ENCODE measurements around the gene ASAP3. TPM values are rescaled to one million over a fixed set of nuclear protein-coding genes. Genes with fewer than 3 reads are reported as not detected.

Gene ASAP3
- total RNA-seq, 1 experiment from 2014 or later, result 71.2 TPM

GRCh38 chr1:23422241-23422877 is 61.6 kb downstream of the ASAP3 start:
- ChIA-PET CTCF (interaction anchor here (0.9 to 5.6 kb wide), 5 partner anchors 19 to 215 kb away, joined by 3 to 37 read pairs (median 20); no protein-coding TSS in a partner anchor), POLR2A (interaction anchor here (1.4 kb wide), 1 partner anchor 75 kb away, joined by 3 read pairs; no protein-coding TSS in a partner anchor)
- H3K4me3 Mint-ChIP-seq, result no peak overlapping the region
- no peaks in the 10 kb centered on the region for H3K9me3 Mint-ChIP-seq
- peaks cover 11% of the 10 kb centered on the region for H3K36me3 Mint-ChIP-seq
- peaks cover 11% of the 10 kb centered on the region for H3K4me1 Mint-ChIP-seq
- ATAC-seq, result no peak
- H3K27ac Mint-ChIP-seq, result no peak overlapping the region
- no peak for DNase-seq (ENCODE audit: low spot score)
- TF ChIP-seq, protein P1, sequence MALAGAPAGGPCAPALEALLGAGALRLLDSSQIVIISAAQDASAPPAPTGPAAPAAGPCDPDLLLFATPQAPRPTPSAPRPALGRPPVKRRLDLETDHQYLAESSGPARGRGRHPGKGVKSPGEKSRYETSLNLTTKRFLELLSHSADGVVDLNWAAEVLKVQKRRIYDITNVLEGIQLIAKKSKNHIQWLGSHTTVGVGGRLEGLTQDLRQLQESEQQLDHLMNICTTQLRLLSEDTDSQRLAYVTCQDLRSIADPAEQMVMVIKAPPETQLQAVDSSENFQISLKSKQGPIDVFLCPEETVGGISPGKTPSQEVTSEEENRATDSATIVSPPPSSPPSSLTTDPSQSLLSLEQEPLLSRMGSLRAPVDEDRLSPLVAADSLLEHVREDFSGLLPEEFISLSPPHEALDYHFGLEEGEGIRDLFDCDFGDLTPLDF (CRISPR knock-in tag; IDR thresholded peaks at IDR 0.05), result no peak
- TF ChIP-seq FOXP4 (CRISPR knock-in tag; IDR thresholded peaks at IDR 0.05) (no peak), HMGXB4 (CRISPR knock-in tag; IDR thresholded peaks at IDR 0.05) (no peak), ESRRA (CRISPR knock-in tag; IDR thresholded peaks at IDR 0.05; ENCODE audit: borderline replicate concordance) (no peak), TP53 (CRISPR knock-in tag; IDR thresholded peaks at IDR 0.05) (no peak), TEAD1 (CRISPR knock-in tag; IDR thresholded peaks at IDR 0.05) (no peak), MLX (CRISPR knock-in tag; IDR thresholded peaks at IDR 0.05) (no peak), HMGA2 (CRISPR knock-in tag; IDR thresholded peaks at IDR 0.05) (no peak), ZNF317 (CRISPR knock-in tag; IDR thresholded peaks at IDR 0.05; ENCODE audit: borderline replicate concordance, low read depth) (no peak), JAZF1 (CRISPR knock-in tag; IDR thresholded peaks at IDR 0.05) (no peak), EMX1 (CRISPR knock-in tag; IDR thresholded peaks at IDR 0.05) (no peak), TCF7 (CRISPR knock-in tag; IDR thresholded peaks at IDR 0.05; ENCODE audit: low read depth) (no peak), ZNF396 (CRISPR knock-in tag; IDR thresholded peaks at IDR 0.05; ENCODE audit: borderline replicate concordance) (no peak), MXD4 (CRISPR knock-in tag; IDR thresholded peaks at IDR 0.05; ENCODE audit: borderline replicate concordance) (no peak), ZBTB43 (CRISPR knock-in tag; IDR thresholded peaks at IDR 0.05) (no peak)
- TF ChIP-seq, protein P2, sequence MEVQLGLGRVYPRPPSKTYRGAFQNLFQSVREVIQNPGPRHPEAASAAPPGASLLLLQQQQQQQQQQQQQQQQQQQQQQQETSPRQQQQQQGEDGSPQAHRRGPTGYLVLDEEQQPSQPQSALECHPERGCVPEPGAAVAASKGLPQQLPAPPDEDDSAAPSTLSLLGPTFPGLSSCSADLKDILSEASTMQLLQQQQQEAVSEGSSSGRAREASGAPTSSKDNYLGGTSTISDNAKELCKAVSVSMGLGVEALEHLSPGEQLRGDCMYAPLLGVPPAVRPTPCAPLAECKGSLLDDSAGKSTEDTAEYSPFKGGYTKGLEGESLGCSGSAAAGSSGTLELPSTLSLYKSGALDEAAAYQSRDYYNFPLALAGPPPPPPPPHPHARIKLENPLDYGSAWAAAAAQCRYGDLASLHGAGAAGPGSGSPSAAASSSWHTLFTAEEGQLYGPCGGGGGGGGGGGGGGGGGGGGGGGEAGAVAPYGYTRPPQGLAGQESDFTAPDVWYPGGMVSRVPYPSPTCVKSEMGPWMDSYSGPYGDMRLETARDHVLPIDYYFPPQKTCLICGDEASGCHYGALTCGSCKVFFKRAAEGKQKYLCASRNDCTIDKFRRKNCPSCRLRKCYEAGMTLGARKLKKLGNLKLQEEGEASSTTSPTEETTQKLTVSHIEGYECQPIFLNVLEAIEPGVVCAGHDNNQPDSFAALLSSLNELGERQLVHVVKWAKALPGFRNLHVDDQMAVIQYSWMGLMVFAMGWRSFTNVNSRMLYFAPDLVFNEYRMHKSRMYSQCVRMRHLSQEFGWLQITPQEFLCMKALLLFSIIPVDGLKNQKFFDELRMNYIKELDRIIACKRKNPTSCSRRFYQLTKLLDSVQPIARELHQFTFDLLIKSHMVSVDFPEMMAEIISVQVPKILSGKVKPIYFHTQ (CRISPR knock-in tag; IDR thresholded peaks at IDR 0.05), result no peak
- TF ChIP-seq, protein P3, sequence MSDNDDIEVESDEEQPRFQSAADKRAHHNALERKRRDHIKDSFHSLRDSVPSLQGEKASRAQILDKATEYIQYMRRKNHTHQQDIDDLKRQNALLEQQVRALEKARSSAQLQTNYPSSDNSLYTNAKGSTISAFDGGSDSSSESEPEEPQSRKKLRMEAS (CRISPR knock-in tag; IDR thresholded peaks at IDR 0.05), result no peak
- TF ChIP-seq, protein P4, sequence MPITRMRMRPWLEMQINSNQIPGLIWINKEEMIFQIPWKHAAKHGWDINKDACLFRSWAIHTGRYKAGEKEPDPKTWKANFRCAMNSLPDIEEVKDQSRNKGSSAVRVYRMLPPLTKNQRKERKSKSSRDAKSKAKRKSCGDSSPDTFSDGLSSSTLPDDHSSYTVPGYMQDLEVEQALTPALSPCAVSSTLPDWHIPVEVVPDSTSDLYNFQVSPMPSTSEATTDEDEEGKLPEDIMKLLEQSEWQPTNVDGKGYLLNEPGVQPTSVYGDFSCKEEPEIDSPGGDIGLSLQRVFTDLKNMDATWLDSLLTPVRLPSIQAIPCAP (CRISPR knock-in tag; IDR thresholded peaks at IDR 0.05), result no peak
- H3K27me3 Mint-ChIP-seq (ENCODE audit: low read depth), result peaks cover 100% of the 10 kb centered on the region

Measured in WTC11 (cell line).